Upper lobe of right lung (tissue), 1 donor: ENCODE results near the gene ZNFX1. TPM values are rescaled to one million over a fixed set of nuclear protein-coding genes. Genes with fewer than 3 reads are reported as not detected.

Source experiments
- ATAC-seq: fragments of 200-7000 bp; cut with Tn5 transposase; one replicate; pipeline ENCODE4 v1.9.1; 2020; ENCODE audit warnings: mild to moderate bottlenecking, moderate library complexity
- DNase-seq: peaks from one replicate; pipeline ENCODE4 v3.0.0-alpha.2; 2020
- H3K27ac ChIP-seq: fragments of 200-600 bp; one replicate; pipeline ENCODE4 v1.8.0; 2022
- H3K27me3 ChIP-seq: fragments of 200-600 bp; one replicate; pipeline ENCODE4 v1.8.0; 2022; ENCODE audit warnings: mild to moderate bottlenecking
- H3K36me3 ChIP-seq: fragments of 200-600 bp; one replicate; pipeline ENCODE4 v1.8.0; 2022
- H3K4me1 ChIP-seq: fragments of 200-600 bp; one replicate; pipeline ENCODE4 v1.8.0; 2022
- H3K4me3 ChIP-seq: fragments of 200-600 bp; one replicate; pipeline ENCODE4 v1.8.0; 2022; ENCODE audit warnings: mild to moderate bottlenecking
- H3K9me3 ChIP-seq: fragments of 200-600 bp; one replicate; pipeline ENCODE4 v1.8.0; 2022
- intact Hi-C: fragments of 100-400 bp; cut with DNase I; formaldehyde crosslinking; loops from one replicate; pipeline ENCODE4 v1.11.0; 2022
- total RNA-seq: library from RNA; stranded (reverse); fragmentation: NEBNext Ultra II Directional; extraction: Animal tissue kit (Norgen Biotek cat#: 25700); gene quantifications from one replicate; pipeline ENCODE4 v1.2.1, GENCODE V29; 2021
- TF ChIP-seq, protein P1 (sequence below): fragments of 200-600 bp; IDR thresholded peaks from one replicate; pipeline ENCODE4 v1.8.0; 2022; ENCODE audit warnings: antibody characterized with exemption
- donor health status: DM: no; HTN: yes; CAD: no; lungs with severe emphysema.

Gene ZNFX1
- total RNA-seq, 1 donor from 2014 or later, result 54.4 TPM

DNA sequence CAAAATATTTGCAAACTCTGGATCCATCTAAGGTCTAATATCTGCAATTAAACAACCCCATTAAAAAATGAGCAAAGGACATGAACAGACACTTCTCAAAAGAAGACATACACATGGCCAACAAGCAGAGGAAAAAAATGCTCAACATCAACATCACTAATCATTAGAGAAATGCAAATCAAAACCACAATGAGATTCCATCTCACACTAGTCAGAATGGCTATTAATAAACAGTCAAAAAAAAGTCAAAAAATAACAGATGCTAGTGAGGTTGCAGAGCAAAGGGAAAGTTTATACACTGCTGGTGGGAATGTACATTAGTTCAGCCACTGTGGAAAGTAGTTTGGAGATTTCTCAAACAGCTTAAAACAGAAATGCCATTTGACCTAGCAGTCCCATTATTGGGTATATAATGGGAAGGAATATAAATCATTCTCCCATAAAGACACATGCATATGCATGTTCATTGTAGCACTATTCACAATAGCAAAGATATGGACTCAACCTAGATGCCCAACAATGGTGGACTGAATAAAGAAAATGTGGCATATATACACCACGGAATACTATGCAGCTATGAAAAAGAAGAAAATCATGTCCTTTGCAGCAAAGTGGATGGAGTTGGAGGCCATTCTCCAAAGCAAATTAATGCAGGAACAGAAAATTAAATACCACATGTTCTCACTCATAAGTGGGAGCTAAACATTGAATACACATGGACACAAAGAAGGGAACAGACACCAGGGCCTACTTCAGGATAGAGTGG lies 9.1 kb downstream of the ZNFX1 start:
- H3K36me3 ChIP-seq, result peaks cover 76% of the 10 kb centered on the region
- peaks cover 49% of the 10 kb centered on the region for H3K4me1 ChIP-seq
- H3K4me3 ChIP-seq, result peak overlapping the region; percentile 10
- H3K9me3 ChIP-seq, result no peaks in the 10 kb centered on the region
- ATAC-seq, result no peak
- intact Hi-C loops, result no loop called here
- TF ChIP-seq, protein P1, sequence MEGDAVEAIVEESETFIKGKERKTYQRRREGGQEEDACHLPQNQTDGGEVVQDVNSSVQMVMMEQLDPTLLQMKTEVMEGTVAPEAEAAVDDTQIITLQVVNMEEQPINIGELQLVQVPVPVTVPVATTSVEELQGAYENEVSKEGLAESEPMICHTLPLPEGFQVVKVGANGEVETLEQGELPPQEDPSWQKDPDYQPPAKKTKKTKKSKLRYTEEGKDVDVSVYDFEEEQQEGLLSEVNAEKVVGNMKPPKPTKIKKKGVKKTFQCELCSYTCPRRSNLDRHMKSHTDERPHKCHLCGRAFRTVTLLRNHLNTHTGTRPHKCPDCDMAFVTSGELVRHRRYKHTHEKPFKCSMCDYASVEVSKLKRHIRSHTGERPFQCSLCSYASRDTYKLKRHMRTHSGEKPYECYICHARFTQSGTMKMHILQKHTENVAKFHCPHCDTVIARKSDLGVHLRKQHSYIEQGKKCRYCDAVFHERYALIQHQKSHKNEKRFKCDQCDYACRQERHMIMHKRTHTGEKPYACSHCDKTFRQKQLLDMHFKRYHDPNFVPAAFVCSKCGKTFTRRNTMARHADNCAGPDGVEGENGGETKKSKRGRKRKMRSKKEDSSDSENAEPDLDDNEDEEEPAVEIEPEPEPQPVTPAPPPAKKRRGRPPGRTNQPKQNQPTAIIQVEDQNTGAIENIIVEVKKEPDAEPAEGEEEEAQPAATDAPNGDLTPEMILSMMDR, result no peak
- no peak for DNase-seq
- no peaks in the 10 kb centered on the region for H3K27me3 ChIP-seq
- H3K27ac ChIP-seq, result no peak overlapping the region

GRCh38 chr20:49267327-49267726 lies 10.5 kb downstream of the ZNFX1 start:
- no peak overlapping the region for H3K27ac ChIP-seq
- ATAC-seq (no peak), DNase-seq (no peak)
- TF ChIP-seq, protein P1, result no peak
- peaks cover 48% of the 10 kb centered on the region for H3K4me1 ChIP-seq
- peaks cover 78% of the 10 kb centered on the region for H3K36me3 ChIP-seq
- peak overlapping the region; percentile 25 for H3K4me3 ChIP-seq
- intact Hi-C loops, result no loop called here
- no peaks in the 10 kb centered on the region for H3K9me3 ChIP-seq
- H3K27me3 ChIP-seq, result no peaks in the 10 kb centered on the region

- H3K9me3 ChIP-seq, result no peaks in the 10 kb centered on the region
- peaks cover 20% of the 10 kb centered on the region for H3K4me1 ChIP-seq
- TF ChIP-seq, protein P1, result no peak
- peaks cover 86% of the 10 kb centered on the region for H3K36me3 ChIP-seq
- ATAC-seq (no peak), DNase-seq (no peak)
- intact Hi-C loops, result no loop called here
- no peak overlapping the region for H3K4me3 ChIP-seq
- no peak overlapping the region for H3K27ac ChIP-seq
- H3K27me3 ChIP-seq, result no peaks in the 10 kb centered on the region
Measured at GRCh38 chr20:49262444-49262843, 15.4 kb downstream of the ZNFX1 start.

GRCh38 chr20:49261173-49261572 lies 16.7 kb downstream of the ZNFX1 start:
- H3K4me3 ChIP-seq, result no peak overlapping the region
- no peaks in the 10 kb centered on the region for H3K27me3 ChIP-seq
- no peak overlapping the region for H3K27ac ChIP-seq
- peaks cover 98% of the 10 kb centered on the region for H3K36me3 ChIP-seq
- TF ChIP-seq, protein P1, result no peak
- ATAC-seq (no peak), DNase-seq (no peak)
- H3K4me1 ChIP-seq, result peaks cover 8% of the 10 kb centered on the region
- intact Hi-C loops, result no loop called here
- H3K9me3 ChIP-seq, result no peaks in the 10 kb centered on the region

GRCh38 chr20:49260218-49260617 lies 17.6 kb downstream of the ZNFX1 start:
- no peak for DNase-seq
- no peaks in the 10 kb centered on the region for H3K27me3 ChIP-seq
- intact Hi-C loops, result no loop called here
- H3K9me3 ChIP-seq, result no peaks in the 10 kb centered on the region
- ATAC-seq, result no peak
- peaks cover under 1% of the 10 kb centered on the region for H3K4me1 ChIP-seq
- H3K4me3 ChIP-seq, result no peak overlapping the region
- no peak overlapping the region for H3K27ac ChIP-seq
- H3K36me3 ChIP-seq, result peaks cover 100% of the 10 kb centered on the region
- TF ChIP-seq, protein P1, result no peak
